GM23248 (cell line): ENCODE results near the gene COL16A1.

Experiments
- EZH2 ChIP-seq: fragments of 200-600 bp; sonication (generic); IDR thresholded peaks from 2 replicates; pipeline ENCODE4 v1.6.1; 2018; ENCODE audit warnings: antibody characterized with exemption, mild to moderate bottlenecking; ENCODE audit not compliant: insufficient read depth, poor library complexity, severe bottlenecking
- EZH2phosphoT487 ChIP-seq: fragments of 200-600 bp; sonication (generic); IDR thresholded peaks from 2 replicates; pipeline ENCODE4 v1.6.1; 2018; ENCODE audit warnings: antibody characterized with exemption, moderate library complexity, mild to moderate bottlenecking, low read depth; ENCODE audit not compliant: insufficient read depth

DNA sequence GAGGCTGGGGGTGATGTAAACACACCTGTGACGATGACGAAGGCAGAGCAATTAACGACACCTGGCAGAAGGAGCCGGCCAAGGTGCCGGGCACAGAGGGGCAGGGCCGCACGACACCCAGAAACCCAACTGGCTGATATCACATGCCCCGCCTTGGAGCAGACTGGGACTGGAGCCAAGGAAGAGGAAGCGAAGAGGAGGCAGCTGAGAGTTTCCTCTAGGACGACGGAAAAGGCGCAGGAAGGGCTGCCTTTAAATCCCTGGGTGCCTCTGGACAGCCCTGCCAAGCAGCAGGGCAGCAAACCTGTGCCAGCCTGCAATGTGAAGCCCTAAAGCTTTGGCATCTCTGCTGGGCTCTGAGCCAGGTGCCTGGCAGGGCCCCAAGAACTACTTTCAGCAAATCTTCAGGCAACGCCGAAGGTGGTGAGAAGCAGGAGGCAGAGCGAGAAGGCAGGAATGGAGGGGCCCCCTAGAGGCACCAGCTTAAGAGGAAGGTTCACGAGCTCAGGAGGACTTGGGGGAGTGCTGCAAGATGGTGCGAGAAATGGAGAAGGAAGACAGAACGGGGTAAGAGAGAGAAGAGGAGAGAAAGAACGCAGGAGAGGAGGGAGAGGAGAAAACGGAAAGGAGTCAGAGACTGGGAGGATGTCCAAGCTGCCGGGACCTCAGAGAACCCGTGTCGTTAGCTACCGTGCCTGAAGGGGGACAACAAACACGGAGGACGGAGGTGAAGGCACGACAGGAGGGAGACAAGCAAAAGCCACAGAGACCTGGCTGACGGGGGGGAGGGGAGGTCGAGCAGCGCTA is 33.8 kb downstream of the COL16A1 start:
- TF ChIP-seq EZH2: no peak
- TF ChIP-seq EZH2phosphoT487: no peak
